RWPE1 (cell line): ENCODE data around the gene CRABP2.

Experiments
- CTCF ChIA-PET: fragments of 350-600 bp; sonication (Branson Sonifier 250); formaldehyde crosslinking; extraction: SDS; loops from one replicate; lab custom pipeline; 2021; lab: Yijun Ruan, JAX
- POLR2A ChIA-PET: fragments of 400-600 bp; formaldehyde crosslinking; extraction: SDS; loops from one replicate; lab custom pipeline; 2020; ENCODE audit warnings: antibody characterized with exemption; ENCODE audit not compliant: low non-redundant PET; lab: Yijun Ruan, JAX
- DNase-seq: peaks from one replicate; pipeline ENCODE4 v3.0.0; 2012; ENCODE audit warnings: low spot score
- H3K27ac ChIP-seq: fragments of 450-650 bp; 2 replicates; pipeline ENCODE4 v1.5.1; 2017
- CTCF ChIP-seq: fragments of 450-650 bp; conservative IDR thresholded peaks from 2 replicates; pipeline ENCODE4 v1.5.1; 2017; ENCODE audit warnings: low read depth, mild to moderate bottlenecking

Gene CRABP2

GRCh38 chr1:156727926-156728598 lies 22.7 kb upstream of the CRABP2 start, which contains the start of gene METTL25B:
Gene METTL25B (plus strand): TSS chr1:156728469. CDS start chr1:156729105, 636 bp downstream.
- DNase-seq, result peak; percentile 86
- H3K27ac ChIP-seq, result peak within 1 kb of the TSS; percentile 92
- CTCF ChIA-PET, result interaction anchor here (0.7 to 4.5 kb wide), 8 partner anchors 13 to 200 kb away, joined by 4 to 178 read pairs (median 8); partner anchors contain the start of genes CRABP2, MRPL24 and NTRK1
- POLR2A ChIA-PET, result interaction anchor here (0.6 to 1.7 kb wide), 3 partner anchors 13 to 132 kb away, joined by 3 to 8 read pairs (median 5); partner anchors contain the start of gene MRPL24
- no peak for TF ChIP-seq CTCF

GRCh38 chr1:156727492-156727891 lies 22.1 kb upstream of the CRABP2 start:
- TF ChIP-seq CTCF, result no peak
- DNase-seq, result no peak
- ChIA-PET CTCF (interaction anchor here (0.7 to 4.5 kb wide), 9 partner anchors 13 to 200 kb away, joined by 3 to 178 read pairs (median 10); partner anchors contain the start of genes CRABP2, LRRC71, MRPL24 and NES), POLR2A (no interaction called here)
- H3K27ac ChIP-seq, result peak overlapping the region; percentile 68; the same call in 1 of the 2 replicates

- POLR2A ChIA-PET, result interaction anchor here (1.0 to 1.8 kb wide), 2 partner anchors 37 to 65 kb away, joined by 3 to 10 read pairs; no protein-coding TSS in a partner anchor
- TF ChIP-seq CTCF, result no peak; the same call in 1 of the 2 replicates
- DNase-seq, result peak; percentile 78
- peak overlapping the region; percentile 68 for H3K27ac ChIP-seq
- CTCF ChIA-PET, result interaction anchor here (0.6 to 4.5 kb wide), 22 partner anchors 14 to 201 kb away, joined by 3 to 178 read pairs (median 4); partner anchors contain the start of genes CRABP2, LRRC71, MRPL24 and NES
These were observed 21.3 kb upstream of the CRABP2 start for GRCh38 chr1:156726549-156727226.

- POLR2A ChIA-PET, result interaction anchor here (1.0 to 1.8 kb wide), 2 partner anchors 36 to 64 kb away, joined by 3 to 10 read pairs; no protein-coding TSS in a partner anchor
- CTCF ChIA-PET, result interaction anchor here (0.6 to 4.5 kb wide), 28 partner anchors 10 to 221 kb away, joined by 3 to 178 read pairs (median 4); partner anchors contain the start of genes CRABP2, HDGF, NES and NTRK1
- TF ChIP-seq CTCF, result peak; percentile 90
- H3K27ac ChIP-seq, result peak overlapping the region; percentile 68
- peak; percentile 86 for DNase-seq
These were observed 20.4 kb upstream of the CRABP2 start for GRCh38 chr1:156725683-156726280.

- TF ChIP-seq CTCF, result no peak
- CTCF ChIA-PET, result interaction anchor here (0.5 to 4.1 kb wide), 3 partner anchors 33 to 73 kb away, joined by 3 to 30 read pairs (median 6); no protein-coding TSS in a partner anchor
- H3K27ac ChIP-seq, result peak overlapping the region; percentile 44
- POLR2A ChIA-PET, result no interaction called here
- no peak for DNase-seq
These were observed 16.2 kb upstream of the CRABP2 start for GRCh38 chr1:156721535-156721934.
